Measurements from ENCODE around the gene GJB5. TPM values are rescaled to one million over a fixed set of nuclear protein-coding genes. Genes with fewer than 3 reads are reported as not detected.
A peak's percentile ranks its signal among the peaks of the same experiment; 100 is the strongest.

Gene GJB5
- polyA plus RNA-seq, 6 donors from 2014 or later, result not detected

DNA sequence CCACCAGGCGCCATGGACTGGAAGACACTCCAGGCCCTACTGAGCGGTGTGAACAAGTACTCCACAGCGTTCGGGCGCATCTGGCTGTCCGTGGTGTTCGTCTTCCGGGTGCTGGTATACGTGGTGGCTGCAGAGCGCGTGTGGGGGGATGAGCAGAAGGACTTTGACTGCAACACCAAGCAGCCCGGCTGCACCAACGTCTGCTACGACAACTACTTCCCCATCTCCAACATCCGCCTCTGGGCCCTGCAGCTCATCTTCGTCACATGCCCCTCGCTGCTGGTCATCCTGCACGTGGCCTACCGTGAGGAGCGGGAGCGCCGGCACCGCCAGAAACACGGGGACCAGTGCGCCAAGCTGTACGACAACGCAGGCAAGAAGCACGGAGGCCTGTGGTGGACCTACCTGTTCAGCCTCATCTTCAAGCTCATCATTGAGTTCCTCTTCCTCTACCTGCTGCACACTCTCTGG is 29.9 kb downstream of the GJB5 start:
- no peak overlapping the region for H3K4me3 Mint-ChIP-seq
- H3K27ac Mint-ChIP-seq, result no peak overlapping the region
- no peaks in the 10 kb centered on the region for H3K36me3 Mint-ChIP-seq
- peaks cover 5 to 12% (median 5%) of the 10 kb centered on the region in 3 donors for H3K4me1 Mint-ChIP-seq
- no peaks in the 10 kb centered on the region for H3K9me3 Mint-ChIP-seq
- ATAC-seq (ENCODE audit: low read depth in 2 of 2) (no peak), DNase-seq (no peak)
- peaks cover 43 to 77% (median 70%) of the 10 kb centered on the region in 3 donors for H3K27me3 Mint-ChIP-seq

DNA sequence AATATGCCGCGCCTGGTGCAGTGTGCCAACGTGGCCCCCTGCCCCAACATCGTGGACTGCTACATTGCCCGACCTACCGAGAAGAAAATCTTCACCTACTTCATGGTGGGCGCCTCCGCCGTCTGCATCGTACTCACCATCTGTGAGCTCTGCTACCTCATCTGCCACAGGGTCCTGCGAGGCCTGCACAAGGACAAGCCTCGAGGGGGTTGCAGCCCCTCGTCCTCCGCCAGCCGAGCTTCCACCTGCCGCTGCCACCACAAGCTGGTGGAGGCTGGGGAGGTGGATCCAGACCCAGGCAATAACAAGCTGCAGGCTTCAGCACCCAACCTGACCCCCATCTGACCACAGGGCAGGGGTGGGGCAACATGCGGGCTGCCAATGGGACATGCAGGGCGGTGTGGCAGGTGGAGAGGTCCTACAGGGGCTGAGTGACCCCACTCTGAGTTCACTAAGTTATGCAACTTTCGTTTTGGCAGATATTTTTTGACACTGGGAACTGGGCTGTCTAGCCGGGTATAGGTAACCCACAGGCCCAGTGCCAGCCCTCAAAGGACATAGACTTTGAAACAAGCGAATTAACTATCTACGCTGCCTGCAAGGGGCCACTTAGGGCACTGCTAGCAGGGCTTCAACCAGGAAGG is 30.5 kb downstream of the GJB5 start:
- Mint-ChIP-seq H3K27ac (no peak overlapping the region), H3K4me3 (no peak overlapping the region), H3K4me1 (peaks cover 5 to 15% (median 5%) of the 10 kb centered on the region in 3 donors), H3K27me3 (peaks cover 44 to 77% (median 72%) of the 10 kb centered on the region in 3 donors), H3K36me3 (no peaks in the 10 kb centered on the region), H3K9me3 (no peaks in the 10 kb centered on the region)
- ATAC-seq (ENCODE audit: low read depth in 2 of 2) (no peak), DNase-seq (no peak)

DNA sequence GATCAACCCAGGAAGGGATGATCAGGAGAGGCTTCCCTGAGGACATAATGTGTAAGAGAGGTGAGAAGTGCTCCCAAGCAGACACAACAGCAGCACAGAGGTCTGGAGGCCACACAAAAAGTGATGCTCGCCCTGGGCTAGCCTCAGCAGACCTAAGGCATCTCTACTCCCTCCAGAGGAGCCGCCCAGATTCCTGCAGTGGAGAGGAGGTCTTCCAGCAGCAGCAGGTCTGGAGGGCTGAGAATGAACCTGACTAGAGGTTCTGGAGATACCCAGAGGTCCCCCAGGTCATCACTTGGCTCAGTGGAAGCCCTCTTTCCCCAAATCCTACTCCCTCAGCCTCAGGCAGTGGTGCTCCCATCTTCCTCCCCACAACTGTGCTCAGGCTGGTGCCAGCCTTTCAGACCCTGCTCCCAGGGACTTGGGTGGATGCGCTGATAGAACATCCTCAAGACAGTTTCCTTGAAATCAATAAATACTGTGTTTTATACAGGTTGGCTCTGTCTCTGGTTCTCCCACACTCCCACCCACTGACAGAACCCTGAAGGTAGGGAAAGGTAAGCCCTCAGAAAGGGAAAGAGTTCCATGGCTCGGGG is 31.1 kb downstream of the GJB5 start:
- no peak for DNase-seq
- H3K27me3 Mint-ChIP-seq, result peaks cover 45 to 84% (median 78%) of the 10 kb centered on the region in 3 donors

DNA sequence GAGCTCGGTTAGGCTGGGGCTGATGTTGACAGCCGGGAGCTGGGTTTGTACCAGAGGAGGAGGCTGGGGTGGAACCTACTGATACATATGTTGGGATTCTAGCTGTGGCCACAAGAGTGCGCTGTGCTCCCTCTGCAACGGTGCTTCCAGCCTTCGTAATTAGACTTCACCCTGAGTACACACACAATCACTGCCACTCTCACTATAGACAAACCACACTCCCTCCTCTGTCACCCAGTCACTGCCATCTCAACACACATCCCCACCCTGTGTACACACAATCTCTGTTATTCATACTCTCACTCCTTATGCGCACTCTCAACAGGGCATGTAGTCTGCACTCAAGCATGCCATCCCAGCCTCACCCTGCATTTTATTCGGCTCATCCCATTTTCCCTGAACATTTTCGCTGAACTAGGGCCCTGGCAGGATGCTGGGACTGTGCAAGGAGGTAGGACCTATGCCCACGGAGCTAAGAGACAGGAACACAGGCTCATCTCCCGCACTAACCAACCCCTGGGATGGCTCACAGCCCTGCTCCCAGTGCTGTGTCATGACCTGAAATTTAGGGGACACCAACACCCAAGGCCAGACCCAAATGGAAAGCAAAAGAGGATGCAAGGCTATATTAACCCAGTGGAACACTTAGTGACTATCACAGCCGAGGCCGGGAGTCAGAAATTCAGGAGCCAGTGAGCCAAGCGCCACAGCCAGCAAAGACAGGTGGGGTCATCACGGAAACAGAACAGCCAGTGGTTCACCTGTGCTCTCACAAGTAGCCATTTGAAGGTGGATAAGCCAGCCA is 31.9 kb downstream of the GJB5 start:
- H3K4me3 Mint-ChIP-seq, result peak overlapping the region in 1 of 8 donors; percentile 70
- no peaks in the 10 kb centered on the region for H3K9me3 Mint-ChIP-seq
- H3K27me3 Mint-ChIP-seq, result peaks cover 48 to 89% (median 86%) of the 10 kb centered on the region in 3 donors
- peak; percentile 17 for DNase-seq
- no peaks in the 10 kb centered on the region for H3K36me3 Mint-ChIP-seq
- H3K4me1 Mint-ChIP-seq, result peaks cover 5 to 15% (median 6%) of the 10 kb centered on the region in 3 donors
- H3K27ac Mint-ChIP-seq, result no peak overlapping the region
- ATAC-seq (ENCODE audit: low read depth in 2 of 2), result peak; percentile 74 to 75

More for the DNA sequence above, 31.1 kb downstream of the GJB5 start:
- no peaks in the 10 kb centered on the region for H3K9me3 Mint-ChIP-seq
- H3K27ac Mint-ChIP-seq, result peak overlapping the region in 1 of 6 donors; percentile 65
- no peaks in the 10 kb centered on the region for H3K36me3 Mint-ChIP-seq
- peaks cover 5 to 15% (median 5%) of the 10 kb centered on the region in 3 donors for H3K4me1 Mint-ChIP-seq
- no peak overlapping the region for H3K4me3 Mint-ChIP-seq
- no peak for ATAC-seq (ENCODE audit: low read depth in 2 of 2)

DNA sequence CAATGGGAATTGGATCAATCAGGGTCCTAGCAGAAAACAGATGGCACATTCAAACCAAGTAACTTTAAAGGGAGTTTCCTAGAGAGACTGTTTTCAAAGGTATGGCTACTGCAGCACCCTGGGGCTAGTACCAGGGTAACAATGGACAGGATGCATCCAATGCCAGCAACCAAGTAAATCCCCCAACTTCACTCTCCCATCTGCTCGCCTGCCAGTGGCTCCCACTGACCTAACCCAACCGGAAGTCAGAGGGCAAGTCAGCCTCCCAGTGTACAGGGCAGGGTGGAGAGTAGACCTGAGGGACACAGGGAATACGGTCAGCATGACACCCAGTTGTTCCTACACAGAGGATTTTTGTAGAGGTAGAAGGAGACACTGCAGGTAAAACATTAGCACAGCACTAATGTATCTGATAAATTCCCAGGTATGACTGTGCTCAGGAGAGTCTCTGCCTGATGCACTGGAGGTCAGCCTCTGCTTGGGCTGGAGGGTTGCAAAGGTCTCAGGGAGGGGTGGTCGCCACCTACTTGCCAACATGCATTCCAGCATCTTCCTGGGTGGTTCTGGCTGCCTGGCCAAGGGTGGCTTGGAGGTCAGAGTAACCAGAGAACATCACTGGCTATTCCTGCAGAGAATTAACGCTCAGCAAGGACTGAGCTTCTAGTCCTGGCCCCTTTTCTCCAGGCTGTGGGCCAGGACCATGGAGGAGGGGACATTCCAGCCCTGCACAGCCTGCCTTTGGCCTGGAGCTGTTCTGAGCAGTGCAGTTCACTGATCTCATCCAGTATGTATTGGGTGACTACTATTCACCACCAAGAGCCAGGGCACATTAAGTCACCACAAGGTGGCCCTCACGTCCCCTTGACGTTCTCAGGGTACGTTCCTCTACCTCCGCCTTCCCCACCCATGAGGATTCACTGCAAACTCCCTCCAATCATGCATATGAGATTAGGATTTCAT is 32.9 kb downstream of the GJB5 start:
- ATAC-seq (ENCODE audit: low read depth in 2 of 2) (no peak), DNase-seq (no peak)
- Mint-ChIP-seq H3K4me3 (no peak overlapping the region), H3K9me3 (no peaks in the 10 kb centered on the region), H3K4me1 (peaks cover 11 to 19% (median 12%) of the 10 kb centered on the region in 3 donors), H3K36me3 (no peaks in the 10 kb centered on the region), H3K27me3 (peaks cover 53 to 88% (median 84%) of the 10 kb centered on the region in 3 donors), H3K27ac (no peak overlapping the region)

DNA sequence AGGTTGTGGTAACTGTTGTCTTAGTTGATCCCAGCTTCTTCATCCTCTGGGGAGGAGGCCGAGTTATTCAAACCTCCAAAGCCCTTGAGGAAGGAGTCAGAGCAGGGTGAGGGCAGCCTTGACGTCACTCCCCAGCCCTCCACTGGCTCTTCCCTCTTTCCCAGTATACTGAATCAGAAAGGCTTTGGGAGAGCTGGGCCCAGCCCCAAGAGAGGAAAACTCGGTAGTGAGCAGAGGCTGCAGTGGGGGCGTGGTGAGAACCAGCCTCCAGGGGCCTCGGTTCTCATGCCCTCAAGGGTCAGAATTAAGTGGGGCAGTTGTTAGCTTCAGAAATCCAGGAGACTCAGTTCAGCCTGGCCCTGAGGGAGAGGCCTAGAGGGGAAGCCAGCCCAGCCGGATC is 36.1 kb downstream of the GJB5 start:
- no peak overlapping the region for H3K4me3 Mint-ChIP-seq

DNA sequence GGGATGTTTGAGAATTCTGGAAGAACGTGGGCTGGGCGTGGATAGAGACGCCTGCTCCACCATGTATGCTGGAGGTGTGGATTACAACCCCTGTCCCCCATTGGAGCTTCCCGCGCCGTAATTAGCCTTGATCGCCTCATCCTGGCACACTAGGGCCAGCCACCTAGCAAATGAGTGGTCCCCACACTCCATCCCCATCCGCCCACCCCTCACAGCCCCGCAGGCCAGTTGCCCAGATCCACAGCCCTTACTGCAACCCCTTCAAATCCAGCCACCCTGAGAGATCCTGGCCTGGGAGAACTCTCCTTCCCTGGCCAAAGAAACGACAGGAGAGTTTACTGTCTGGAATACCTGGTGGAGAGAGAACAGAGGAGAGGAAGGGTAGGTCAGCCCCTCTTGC is 37.6 kb downstream of the GJB5 start:
- Mint-ChIP-seq H3K36me3 (no peaks in the 10 kb centered on the region), H3K27ac (peak overlapping the region in 1 of 6 donors; percentile 74), H3K9me3 (no peaks in the 10 kb centered on the region), H3K27me3 (peaks cover 33 to 51% (median 47%) of the 10 kb centered on the region in 3 donors), H3K4me3 (peak overlapping the region; percentile 8 to 81 (median 58)), H3K4me1 (peaks cover 8 to 15% (median 13%) of the 10 kb centered on the region in 3 donors)
- no peak for DNase-seq
- no peak for ATAC-seq (ENCODE audit: low read depth in 2 of 2)

More for the DNA sequence above, 36.1 kb downstream of the GJB5 start:
- ATAC-seq (ENCODE audit: low read depth in 2 of 2) (no peak), DNase-seq (no peak)
- peak overlapping the region in 1 of 6 donors; percentile 53 for H3K27ac Mint-ChIP-seq
- H3K36me3 Mint-ChIP-seq, result no peaks in the 10 kb centered on the region
- no peaks in the 10 kb centered on the region for H3K9me3 Mint-ChIP-seq
- H3K4me1 Mint-ChIP-seq, result peaks cover 12 to 19% (median 15%) of the 10 kb centered on the region in 3 donors
- peaks cover 39 to 61% (median 57%) of the 10 kb centered on the region in 3 donors for H3K27me3 Mint-ChIP-seq

DNA sequence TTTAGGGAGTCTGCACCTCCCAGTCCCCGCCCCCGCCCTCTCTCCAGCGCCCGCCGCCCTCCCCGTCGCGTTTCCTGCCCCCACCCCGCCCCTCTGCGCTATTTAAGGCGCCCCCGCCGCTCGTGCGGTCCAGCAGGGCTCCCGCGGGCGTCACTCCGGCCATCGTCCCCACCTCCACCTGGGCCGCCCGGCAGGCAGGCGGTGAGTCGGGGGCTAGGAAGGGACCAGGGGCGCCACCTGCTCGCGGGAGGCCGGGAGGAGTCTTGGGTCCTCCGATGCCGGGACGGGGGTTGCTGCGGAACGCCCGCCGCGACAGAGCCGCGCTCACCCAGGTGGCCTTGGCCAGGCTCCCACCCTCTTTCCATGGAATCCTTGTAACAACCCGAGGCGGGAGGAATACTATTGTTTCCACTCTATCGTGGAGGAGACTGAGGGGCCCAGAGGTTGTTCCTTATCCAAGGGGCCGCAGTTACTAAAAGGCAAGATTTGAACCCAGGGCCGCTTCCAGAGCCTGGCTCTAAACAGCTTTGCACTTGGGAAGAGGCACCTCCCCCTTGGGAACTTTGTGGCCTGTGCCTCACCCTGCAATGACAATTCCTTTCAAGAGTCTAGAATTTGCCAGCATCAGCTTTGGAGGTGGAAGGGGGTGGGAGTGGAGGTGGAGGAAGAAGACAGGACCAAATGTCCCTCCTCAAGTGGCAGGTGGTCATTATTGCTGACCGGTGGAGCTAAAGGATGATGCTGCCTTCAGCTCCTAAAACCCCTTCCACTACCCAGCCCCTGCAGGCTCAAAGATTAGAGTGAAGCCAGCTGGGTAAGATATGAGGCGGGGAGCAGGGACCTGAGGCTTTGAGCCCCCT is 38.3 kb downstream of the GJB5 start, which contains the start of gene GJA4:
GJA4 (plus strand) TSS at position 132 of the 860 bp plus-strand sequence. CDS start 1,215 bp downstream, outside the sequence.
- DNase-seq (no peak), ATAC-seq (ENCODE audit: low read depth in 2 of 2) (no peak)
- H3K27me3 Mint-ChIP-seq, result peaks cover 33 to 48% (median 44%) of the 10 kb centered on the region in 3 donors
- peak within 1 kb of the TSS; percentile 28 to 81 (median 68) for H3K4me3 Mint-ChIP-seq
- H3K9me3 Mint-ChIP-seq, result no peaks in the 10 kb centered on the region
- no peaks in the 10 kb centered on the region for H3K36me3 Mint-ChIP-seq
- H3K4me1 Mint-ChIP-seq, result peaks cover 8 to 15% (median 13%) of the 10 kb centered on the region in 3 donors
- H3K27ac Mint-ChIP-seq, result peak within 1 kb of the TSS in 1 of 6 donors; percentile 74

DNA sequence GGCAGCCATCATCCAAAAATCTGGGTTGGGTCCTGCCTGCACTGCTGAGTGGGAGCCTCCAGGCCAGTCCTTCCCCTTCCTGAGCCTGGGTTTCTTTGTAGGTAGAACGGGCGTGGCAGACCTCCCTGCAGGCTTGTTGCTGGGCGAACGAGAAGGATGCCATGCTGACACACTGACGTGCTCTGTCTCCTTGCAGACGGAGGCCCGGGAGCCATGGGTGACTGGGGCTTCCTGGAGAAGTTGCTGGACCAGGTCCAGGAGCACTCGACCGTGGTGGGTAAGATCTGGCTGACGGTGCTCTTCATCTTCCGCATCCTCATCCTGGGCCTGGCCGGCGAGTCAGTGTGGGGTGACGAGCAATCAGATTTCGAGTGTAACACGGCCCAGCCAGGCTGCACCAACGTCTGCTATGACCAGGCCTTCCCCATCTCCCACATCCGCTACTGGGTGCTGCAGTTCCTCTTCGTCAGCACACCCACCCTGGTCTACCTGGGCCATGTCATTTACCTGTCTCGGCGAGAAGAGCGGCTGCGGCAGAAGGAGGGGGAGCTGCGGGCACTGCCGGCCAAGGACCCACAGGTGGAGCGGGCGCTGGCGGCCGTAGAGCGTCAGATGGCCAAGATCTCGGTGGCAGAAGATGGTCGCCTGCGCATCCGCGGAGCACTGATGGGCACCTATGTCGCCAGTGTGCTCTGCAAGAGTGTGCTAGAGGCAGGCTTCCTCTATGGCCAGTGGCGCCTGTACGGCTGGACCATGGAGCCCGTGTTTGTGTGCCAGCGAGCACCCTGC is 39.3 kb downstream of the GJB5 start:
- peak overlapping the region in 1 of 8 donors; percentile 51 for H3K4me3 Mint-ChIP-seq
- peaks cover 27 to 37% (median 33%) of the 10 kb centered on the region in 3 donors for H3K27me3 Mint-ChIP-seq
- ATAC-seq (ENCODE audit: low read depth in 2 of 2) (no peak), DNase-seq (no peak)
- no peak overlapping the region for H3K27ac Mint-ChIP-seq
- H3K4me1 Mint-ChIP-seq, result peaks cover 8 to 15% (median 13%) of the 10 kb centered on the region in 3 donors
- no peaks in the 10 kb centered on the region for H3K36me3 Mint-ChIP-seq
- no peaks in the 10 kb centered on the region for H3K9me3 Mint-ChIP-seq

DNA sequence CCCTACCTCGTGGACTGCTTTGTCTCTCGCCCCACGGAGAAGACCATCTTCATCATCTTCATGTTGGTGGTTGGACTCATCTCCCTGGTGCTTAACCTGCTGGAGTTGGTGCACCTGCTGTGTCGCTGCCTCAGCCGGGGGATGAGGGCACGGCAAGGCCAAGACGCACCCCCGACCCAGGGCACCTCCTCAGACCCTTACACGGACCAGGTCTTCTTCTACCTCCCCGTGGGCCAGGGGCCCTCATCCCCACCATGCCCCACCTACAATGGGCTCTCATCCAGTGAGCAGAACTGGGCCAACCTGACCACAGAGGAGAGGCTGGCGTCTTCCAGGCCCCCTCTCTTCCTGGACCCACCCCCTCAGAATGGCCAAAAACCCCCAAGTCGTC is 39.9 kb downstream of the GJB5 start:
- DNase-seq, result no peak
- peaks cover 8 to 15% (median 11%) of the 10 kb centered on the region in 3 donors for H3K4me1 Mint-ChIP-seq
- H3K4me3 Mint-ChIP-seq, result peak overlapping the region in 1 of 8 donors; percentile 51
- no peak overlapping the region for H3K27ac Mint-ChIP-seq
- ATAC-seq (ENCODE audit: low read depth in 2 of 2), result no peak
- H3K27me3 Mint-ChIP-seq, result peaks cover 27 to 31% (median 27%) of the 10 kb centered on the region in 3 donors
- H3K36me3 Mint-ChIP-seq, result no peaks in the 10 kb centered on the region
- no peaks in the 10 kb centered on the region for H3K9me3 Mint-ChIP-seq

DNA sequence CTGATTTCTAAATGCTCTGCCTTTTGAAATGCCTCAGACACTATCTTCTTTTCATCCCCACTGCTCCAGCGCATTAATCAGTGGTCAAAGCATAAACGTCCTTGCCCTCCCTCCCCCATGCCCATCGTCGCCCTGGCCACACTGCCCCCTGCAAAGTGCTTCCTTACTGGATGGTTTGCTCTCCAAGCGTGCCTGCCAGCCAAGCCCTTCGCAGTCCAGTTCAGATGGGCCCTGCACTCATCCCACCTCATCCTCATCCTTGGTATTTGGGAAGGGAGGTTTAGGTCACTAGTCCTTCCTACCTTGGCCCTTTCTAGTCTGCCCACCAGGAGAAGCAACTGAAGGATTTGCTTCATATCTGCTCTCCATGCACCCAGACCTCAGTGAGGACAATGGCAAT is 41.1 kb downstream of the GJB5 start:
- Mint-ChIP-seq H3K27ac (no peak overlapping the region), H3K4me3 (peak overlapping the region in 1 of 8 donors; percentile 77), H3K27me3 (peaks cover 16 to 20% (median 16%) of the 10 kb centered on the region in 3 donors), H3K36me3 (no peaks in the 10 kb centered on the region), H3K9me3 (no peaks in the 10 kb centered on the region), H3K4me1 (peaks cover 8 to 15% (median 8%) of the 10 kb centered on the region in 3 donors)
- DNase-seq (no peak), ATAC-seq (ENCODE audit: low read depth in 2 of 2) (no peak)
